ENCODE results near the gene EDEM2.
"Not testable (repeated sequence)": the region's sequence is repeated elsewhere in the genome, so short reads cannot be mapped to it uniquely, and the experiment has no call there.

The EDEM2 gene

DNA sequence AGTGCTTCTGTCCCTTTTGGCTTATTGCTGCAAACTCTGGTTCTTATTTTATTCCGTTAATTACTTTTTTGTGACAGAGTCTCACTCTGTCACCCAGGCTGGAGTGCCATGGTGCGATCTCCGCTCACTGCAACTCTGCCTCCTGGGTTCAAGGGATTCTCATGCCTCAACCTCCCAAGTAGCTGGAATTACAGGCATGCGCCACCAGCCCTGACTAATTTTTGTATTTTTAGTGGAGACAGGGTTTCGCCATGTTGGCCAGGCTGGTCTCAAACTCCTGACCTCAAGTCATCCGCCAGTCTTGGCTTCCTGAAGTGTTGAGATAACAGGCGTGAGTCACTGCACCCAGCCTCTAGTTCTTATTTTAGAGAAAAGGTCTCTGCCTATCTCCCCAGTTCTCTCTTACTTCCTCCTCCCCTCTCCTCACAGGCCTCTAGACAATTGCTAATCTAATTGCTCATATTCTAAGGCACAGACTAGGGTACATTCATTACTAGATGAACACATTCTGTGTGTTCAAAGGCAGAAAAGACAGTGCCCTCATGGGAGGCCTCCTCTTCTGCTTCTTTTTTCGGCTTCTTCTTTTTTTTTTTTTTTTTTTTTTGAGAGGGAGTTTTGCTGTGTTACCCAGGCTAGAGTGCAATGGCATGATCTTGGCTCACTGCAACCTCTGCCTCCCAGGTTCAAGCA is 27.0 kb downstream of the EDEM2 start:
- H3K27ac Mint-ChIP-seq: peak overlapping the region; percentile 64
- H3K27me3 Mint-ChIP-seq: no peaks in the 10 kb centered on the region
- H3K4me3 Mint-ChIP-seq: no peak overlapping the region
- no peaks in the 10 kb centered on the region for H3K9me3 Mint-ChIP-seq
- peak; percentile 51 for ATAC-seq
- H3K36me3 Mint-ChIP-seq: peaks cover 70% of the 10 kb centered on the region
- peaks cover 5% of the 10 kb centered on the region for H3K4me1 Mint-ChIP-seq

DNA sequence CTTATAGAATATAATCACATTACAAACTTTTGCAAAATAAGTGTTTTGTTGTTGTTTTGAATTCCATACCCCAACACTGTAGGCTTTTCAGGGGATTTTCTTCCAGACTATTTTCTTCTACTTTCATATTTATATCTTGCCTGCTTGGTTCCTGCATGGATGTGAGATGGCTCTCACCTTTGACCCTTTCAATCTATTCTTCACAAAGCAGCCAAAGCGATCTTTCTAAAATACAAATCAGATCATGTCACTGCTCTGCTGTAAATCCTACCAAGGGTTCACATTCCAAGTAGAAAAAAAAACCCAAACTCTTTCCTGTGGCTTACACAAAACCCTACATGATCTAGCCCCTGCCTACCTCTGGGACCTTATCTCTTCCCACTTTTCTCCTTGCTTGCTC is 29.5 kb downstream of the EDEM2 start:
- Mint-ChIP-seq H3K27ac (peak overlapping the region; percentile 13), H3K9me3 (no peaks in the 10 kb centered on the region), H3K36me3 (peaks cover 59% of the 10 kb centered on the region), H3K27me3 (no peaks in the 10 kb centered on the region), H3K4me3 (no peak overlapping the region), H3K4me1 (peaks cover 5% of the 10 kb centered on the region)
- no peak for ATAC-seq

DNA sequence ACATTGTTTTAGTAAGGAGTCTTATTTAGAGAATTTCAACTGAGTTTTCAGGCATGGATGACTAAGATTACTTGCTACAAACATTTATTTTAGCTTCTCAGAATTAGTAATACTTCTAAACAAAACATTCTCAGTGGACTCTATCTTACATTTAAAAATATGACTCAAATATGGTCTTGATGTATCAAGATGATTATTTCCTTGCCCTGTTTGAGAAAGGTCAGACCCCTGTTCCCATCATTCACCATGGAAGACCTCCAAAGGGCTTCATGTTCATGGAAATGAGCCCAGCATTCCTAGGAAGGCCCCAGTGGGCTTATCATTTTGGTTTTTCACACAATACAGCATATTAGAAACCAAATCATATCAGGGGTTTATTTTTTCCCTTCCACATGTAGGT is 29.9 kb downstream of the EDEM2 start:
- no peaks in the 10 kb centered on the region for H3K27me3 Mint-ChIP-seq
- H3K4me3 Mint-ChIP-seq: no peak overlapping the region
- H3K9me3 Mint-ChIP-seq: no peaks in the 10 kb centered on the region
- peak overlapping the region; percentile 13 for H3K27ac Mint-ChIP-seq
- peaks cover 56% of the 10 kb centered on the region for H3K36me3 Mint-ChIP-seq
- H3K4me1 Mint-ChIP-seq: peaks cover 5% of the 10 kb centered on the region
- no peak for ATAC-seq

DNA sequence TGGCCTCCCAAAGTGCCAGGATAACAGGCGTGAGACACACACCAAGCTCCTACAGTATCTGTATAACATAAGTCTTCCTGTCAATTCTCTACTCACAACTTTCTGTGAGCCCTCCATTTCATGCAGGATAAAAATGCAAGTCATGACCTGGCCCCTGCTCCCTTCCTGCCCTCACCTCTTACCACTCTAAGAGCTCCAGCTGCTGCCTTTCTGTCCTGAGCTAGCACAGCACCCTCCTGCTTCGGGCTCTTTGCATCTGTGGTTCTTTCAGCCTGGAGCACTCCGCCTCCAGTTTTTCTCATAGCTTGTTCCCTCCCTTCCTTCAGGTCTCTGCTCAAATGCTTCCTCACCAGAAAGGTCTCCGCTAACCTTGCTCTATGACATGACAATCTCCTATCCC is 30.9 kb downstream of the EDEM2 start:
- Mint-ChIP-seq H3K36me3 (peaks cover 53% of the 10 kb centered on the region), H3K4me3 (no peak overlapping the region), H3K27ac (peak overlapping the region; percentile 0), H3K27me3 (no peaks in the 10 kb centered on the region), H3K9me3 (no peaks in the 10 kb centered on the region), H3K4me1 (peaks cover 5% of the 10 kb centered on the region)
- no peak for ATAC-seq

DNA sequence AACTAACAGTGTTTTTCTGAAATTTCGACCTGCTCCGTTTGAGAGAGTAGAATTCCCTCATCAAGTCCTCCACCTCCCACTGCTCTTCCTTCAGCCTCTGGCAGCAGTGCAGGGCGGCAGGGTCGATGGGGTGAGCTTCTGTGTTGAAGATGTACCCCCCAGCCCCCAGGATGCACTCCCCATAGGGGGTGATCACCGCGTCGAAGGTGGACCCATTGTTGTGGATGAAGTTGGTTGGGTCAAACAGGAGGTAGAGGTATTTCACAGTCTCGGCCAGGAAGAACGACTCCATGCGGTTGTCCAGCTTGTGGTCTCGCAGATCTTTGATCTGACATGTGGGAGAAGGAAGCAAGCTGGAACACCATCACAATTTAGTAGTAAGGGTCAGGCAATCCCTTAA is 31.5 kb downstream of the EDEM2 start:
- no peak for ATAC-seq
- Mint-ChIP-seq H3K4me1 (peaks cover 5% of the 10 kb centered on the region), H3K9me3 (no peaks in the 10 kb centered on the region), H3K36me3 (peaks cover 47% of the 10 kb centered on the region), H3K27me3 (no peaks in the 10 kb centered on the region), H3K27ac (no peak overlapping the region), H3K4me3 (no peak overlapping the region)

DNA sequence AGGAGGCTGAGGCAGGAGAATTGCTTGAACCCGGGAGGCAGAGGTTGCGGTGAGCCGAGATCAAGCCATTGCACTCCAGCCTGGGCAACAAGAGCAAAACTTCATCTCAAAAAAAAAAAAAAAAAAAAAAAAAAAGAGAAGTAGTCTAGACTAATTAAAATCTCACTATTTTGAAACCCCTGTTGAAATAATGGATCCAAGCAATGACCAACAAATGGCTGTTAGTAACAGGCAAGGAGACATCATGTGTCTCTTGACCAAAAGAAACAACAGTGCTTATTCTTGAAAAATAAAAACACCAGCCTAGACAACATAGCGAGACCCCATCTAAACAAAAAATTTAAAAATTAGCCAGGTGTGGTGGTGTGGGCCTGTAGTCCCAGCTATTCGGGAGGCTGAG is 34.9 kb downstream of the EDEM2 start:
- H3K27me3 Mint-ChIP-seq, H3K9me3 Mint-ChIP-seq, H3K4me3 Mint-ChIP-seq, ATAC-seq, H3K4me1 Mint-ChIP-seq, H3K27ac Mint-ChIP-seq: not testable (repeated sequence)
- peaks cover 29% of the 10 kb centered on the region for H3K36me3 Mint-ChIP-seq

DNA sequence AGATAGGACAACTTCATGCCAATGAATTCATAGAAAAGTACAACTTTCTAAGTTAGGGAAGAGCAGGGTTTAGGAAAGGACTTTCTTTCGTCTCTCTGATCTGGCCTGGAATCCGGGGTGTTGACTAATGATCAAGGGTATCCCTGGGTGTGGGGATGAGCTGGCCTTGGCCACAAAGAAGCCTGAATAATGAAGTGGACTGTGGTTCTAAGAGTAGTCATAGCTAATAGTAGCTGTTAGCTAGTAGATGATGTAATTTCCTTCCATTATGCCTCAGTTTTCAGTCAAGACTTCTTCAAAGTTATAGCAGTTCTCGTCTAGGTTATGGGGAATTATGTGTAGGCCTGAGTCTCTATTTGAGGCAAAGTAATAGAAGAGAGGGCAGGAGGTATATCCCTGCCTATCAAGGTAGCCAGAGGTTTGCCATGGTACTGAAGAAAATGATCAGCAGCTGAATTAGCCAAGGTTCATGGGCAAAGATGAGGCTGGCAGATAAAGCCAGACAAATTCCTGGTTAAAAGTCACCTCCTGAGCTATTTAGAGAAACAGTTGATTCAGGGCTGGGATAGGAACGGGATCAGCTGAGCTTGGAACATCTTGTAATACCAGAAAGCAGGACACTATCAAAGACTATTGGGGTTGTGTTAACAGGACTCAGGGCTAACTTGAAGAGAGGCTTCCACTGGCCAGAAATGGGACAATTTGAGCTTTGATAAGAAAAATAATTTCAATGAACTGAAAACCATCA is 35.8 kb downstream of the EDEM2 start:
- no peak for ATAC-seq
- Mint-ChIP-seq H3K27me3 (no peaks in the 10 kb centered on the region), H3K36me3 (peaks cover 24% of the 10 kb centered on the region), H3K4me3 (no peak overlapping the region), H3K4me1 (no peaks in the 10 kb centered on the region), H3K9me3 (no peaks in the 10 kb centered on the region), H3K27ac (no peak overlapping the region)

DNA sequence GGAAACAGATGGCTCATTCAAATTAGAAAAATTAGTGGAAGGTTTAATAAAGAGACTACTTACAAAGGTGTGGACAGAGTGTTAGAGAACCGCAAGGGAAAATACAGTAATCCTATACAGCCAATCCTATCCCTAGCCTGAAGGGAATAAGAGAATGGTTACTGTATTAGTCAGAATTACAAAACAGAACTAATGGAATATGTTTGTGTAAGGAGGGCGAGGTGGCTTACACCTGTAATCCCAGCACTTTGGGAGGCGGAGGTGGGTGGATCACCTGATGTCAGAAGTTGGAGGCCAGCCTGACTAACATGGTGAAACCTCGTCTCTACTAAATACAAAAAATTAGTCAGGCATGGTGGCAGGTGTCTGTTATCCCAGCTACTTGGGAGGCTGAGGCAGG is 38.2 kb downstream of the EDEM2 start:
- Mint-ChIP-seq H3K27me3 (no peaks in the 10 kb centered on the region), H3K4me3 (no peak overlapping the region), H3K4me1 (no peaks in the 10 kb centered on the region), H3K27ac (no peak overlapping the region), H3K9me3 (no peaks in the 10 kb centered on the region), H3K36me3 (peaks cover 6% of the 10 kb centered on the region)
- no peak for ATAC-seq

DNA sequence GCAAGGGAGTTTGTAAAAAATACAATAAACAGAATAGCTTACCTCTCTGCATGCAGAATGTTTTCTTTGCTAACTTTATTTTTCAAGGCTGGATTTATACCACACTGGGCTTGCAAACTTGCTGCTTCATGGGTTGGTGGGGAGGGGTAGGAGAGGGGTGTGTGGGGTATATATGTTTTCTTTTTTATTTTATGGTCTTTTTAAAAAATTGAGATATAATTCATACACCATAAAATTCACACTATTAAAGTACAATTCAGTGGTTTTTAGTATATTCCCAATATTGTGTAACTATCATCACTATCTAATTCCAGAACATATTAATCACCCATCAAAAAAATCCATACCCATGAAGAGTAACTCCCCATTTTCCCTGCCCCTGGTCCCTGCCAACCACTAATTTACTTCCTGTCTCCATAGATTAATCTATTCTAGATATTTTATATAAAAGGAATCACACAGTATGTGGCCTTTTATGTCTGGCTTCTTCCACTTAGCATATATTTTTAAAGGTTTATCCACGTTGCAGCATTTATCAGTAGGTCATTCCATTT is 40.2 kb downstream of the EDEM2 start:
- Mint-ChIP-seq H3K9me3 (no peaks in the 10 kb centered on the region), H3K36me3 (peaks cover 6% of the 10 kb centered on the region), H3K27ac (no peak overlapping the region), H3K4me1 (no peaks in the 10 kb centered on the region), H3K4me3 (no peak overlapping the region), H3K27me3 (no peaks in the 10 kb centered on the region)
- ATAC-seq: no peak

DNA sequence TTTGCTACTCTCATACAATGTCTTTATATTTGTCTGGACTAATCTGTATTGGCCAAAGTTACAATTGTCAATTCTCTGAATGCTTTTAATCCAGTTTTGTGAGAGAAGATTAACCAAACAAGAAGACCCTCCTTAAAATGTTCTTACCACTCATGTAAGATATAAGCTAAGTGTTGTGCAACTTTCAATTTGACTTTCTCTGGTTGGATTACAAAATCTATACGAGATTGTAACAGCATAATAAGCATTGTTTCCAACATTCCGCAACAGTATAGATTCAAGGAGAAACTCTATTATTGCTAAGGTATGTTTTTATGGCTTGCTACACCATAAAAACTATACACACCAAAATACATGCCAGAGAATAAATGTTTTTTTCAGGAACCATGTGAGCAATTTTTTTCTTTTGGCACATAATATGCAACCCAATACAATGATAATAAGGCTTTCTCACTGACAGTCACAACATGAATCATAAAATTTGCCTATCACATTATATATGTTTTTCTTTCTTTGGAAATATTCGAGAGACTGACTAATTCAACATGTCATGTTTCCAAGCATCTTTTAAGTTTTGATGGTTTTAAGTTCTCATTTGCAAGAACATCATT is 42.3 kb downstream of the EDEM2 start:
- Mint-ChIP-seq H3K27ac (no peak overlapping the region), H3K36me3 (no peaks in the 10 kb centered on the region), H3K4me3 (no peak overlapping the region), H3K4me1 (peaks cover 7% of the 10 kb centered on the region), H3K27me3 (no peaks in the 10 kb centered on the region), H3K9me3 (no peaks in the 10 kb centered on the region)
- ATAC-seq: no peak

DNA sequence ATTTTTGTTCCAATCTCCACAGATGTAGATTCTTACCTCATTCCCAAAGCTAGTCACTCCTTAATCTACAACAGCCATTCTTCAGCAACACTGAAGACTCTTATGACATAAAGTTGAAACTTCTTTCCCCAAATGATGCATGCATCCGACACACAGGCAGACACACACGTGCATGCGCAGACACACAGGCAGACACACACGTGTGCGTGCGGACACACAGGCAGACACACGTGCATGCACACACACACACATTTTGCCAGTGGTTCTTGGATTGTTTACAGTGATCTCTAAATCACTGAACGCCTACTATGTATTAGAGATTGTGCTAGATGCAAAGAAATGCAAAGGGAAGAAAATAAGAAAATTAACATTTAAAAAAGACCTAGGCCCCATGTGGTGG is 45.5 kb downstream of the EDEM2 start:
- no peaks in the 10 kb centered on the region for H3K9me3 Mint-ChIP-seq
- H3K36me3 Mint-ChIP-seq: no peaks in the 10 kb centered on the region
- no peak for ATAC-seq
- peaks cover 7% of the 10 kb centered on the region for H3K4me1 Mint-ChIP-seq
- H3K27me3 Mint-ChIP-seq: no peaks in the 10 kb centered on the region
- no peak overlapping the region for H3K4me3 Mint-ChIP-seq
- H3K27ac Mint-ChIP-seq: no peak overlapping the region

DNA sequence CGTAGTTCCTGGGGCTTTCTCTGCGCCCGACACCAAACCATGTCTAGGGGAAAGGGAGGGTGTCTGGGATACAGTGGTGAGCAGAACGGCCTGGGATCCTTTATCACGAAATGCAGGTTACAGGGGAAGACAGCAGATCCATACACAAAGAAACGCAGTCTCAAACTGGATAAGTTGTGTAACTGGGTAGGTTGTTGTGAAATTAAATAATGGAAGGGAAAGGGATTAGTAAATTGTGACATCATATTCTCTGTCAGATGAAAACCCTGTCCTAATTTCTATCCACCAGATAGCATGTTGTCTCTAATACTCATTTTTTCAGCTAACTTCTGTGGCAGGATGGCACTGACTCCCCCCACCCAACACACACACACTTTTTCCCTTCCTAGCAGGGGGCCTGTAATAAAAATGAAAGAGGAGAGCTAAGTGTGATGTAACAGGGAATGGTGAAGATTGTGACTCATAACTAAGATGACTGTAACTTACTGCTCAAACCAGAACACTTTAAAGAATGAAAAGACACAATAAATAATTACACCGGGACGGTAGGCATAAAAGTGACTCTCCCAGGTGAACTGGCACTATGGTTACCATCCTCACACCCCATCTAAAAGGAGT is 53.8 kb downstream of the EDEM2 start:
- Mint-ChIP-seq H3K36me3 (peaks cover 6% of the 10 kb centered on the region), H3K9me3 (no peaks in the 10 kb centered on the region), H3K27me3 (no peaks in the 10 kb centered on the region), H3K4me1 (peaks cover 50% of the 10 kb centered on the region), H3K27ac (peak overlapping the region; percentile 92), H3K4me3 (peak overlapping the region; percentile 81)
- ATAC-seq: no peak

DNA sequence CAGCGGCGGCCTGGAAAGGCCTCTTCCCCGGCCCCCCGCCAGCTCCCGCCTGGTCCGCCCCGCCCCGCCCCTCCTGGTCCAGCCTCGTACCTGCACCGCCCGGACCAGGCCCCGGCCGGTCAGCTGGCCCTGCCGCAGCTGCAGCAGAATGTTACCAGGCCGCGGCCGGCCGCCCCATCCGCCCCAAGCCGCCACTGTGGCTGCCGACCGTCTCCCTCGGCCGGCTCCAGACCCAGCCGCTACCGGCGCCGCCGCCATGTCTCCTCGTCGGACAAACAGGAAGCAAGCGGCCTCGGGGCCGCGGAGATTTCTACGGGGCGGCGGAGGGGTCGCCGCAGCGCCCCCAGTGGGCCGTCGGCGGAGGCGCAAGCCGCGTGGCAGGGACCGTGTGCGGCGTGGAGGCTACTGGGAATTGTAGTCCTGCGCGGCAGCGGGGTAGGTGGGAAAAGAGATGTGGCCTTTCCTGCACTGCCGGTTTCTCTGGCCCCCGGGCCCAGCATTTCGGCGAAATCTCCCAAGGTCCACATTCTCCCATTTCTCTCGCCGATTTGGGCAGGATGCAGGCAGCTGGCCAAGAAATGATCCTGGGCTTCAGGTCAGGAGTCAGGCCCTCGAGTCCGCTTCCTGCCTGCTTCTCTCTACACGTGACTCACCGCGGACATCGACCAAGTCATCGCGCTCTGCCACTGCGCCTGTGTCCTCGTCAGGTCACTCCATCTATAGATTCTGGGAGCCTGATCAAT is 54.4 kb downstream of the EDEM2 start, which contains the start of gene TRPC4AP:
Gene TRPC4AP, minus strand, starts transcription at position 284 of the 743 bp plus-strand sequence. Its CDS starts 26 bp downstream, at position 258.
- H3K36me3 Mint-ChIP-seq: peaks cover 10% of the 10 kb centered on the region
- H3K27ac Mint-ChIP-seq: peak within 1 kb of the TSS; percentile 92
- no peaks in the 10 kb centered on the region for H3K9me3 Mint-ChIP-seq
- H3K4me3 Mint-ChIP-seq: peak within 1 kb of the TSS; percentile 81
- H3K4me1 Mint-ChIP-seq: peaks cover 51% of the 10 kb centered on the region
- H3K27me3 Mint-ChIP-seq: no peaks in the 10 kb centered on the region
- peak; percentile 99 for ATAC-seq

DNA sequence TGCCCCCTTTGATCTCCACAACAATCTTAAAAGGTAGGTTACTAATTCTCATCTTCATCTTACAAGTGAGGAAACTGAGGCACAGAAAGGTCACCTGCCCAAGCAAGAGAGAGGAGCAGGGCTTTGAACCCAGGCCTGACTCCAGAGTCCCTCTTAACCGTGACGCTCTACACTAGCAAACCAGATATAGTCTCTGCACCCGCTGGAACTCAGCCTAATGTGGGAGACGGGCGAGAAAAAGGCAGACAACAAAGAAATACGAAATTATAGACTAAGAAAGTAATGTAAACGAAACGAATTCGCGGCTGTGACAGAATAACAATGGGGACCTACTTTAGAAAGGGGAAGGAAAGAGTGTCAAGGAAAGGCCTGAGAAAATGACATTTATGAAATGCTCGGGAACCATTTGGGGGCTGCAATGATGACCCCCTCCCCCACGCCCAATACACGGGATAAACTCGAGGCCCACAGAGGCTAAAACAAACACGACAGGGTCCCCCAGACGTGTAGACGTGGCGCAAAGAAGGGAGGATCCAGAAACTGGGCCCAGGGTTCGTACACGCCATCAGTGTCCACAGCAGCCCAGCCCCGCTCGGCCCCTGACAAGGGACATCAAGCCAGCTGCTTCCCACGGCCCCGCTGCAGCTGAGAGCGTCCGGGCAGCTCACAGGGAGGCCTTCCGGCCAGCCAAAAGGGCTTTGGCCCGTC is 55.2 kb downstream of the EDEM2 start:
- no peaks in the 10 kb centered on the region for H3K9me3 Mint-ChIP-seq
- H3K27ac Mint-ChIP-seq: peak overlapping the region; percentile 92
- H3K36me3 Mint-ChIP-seq: peaks cover 12% of the 10 kb centered on the region
- H3K27me3 Mint-ChIP-seq: no peaks in the 10 kb centered on the region
- peak; percentile 43 for ATAC-seq
- H3K4me3 Mint-ChIP-seq: peak overlapping the region; percentile 81
- H3K4me1 Mint-ChIP-seq: peaks cover 51% of the 10 kb centered on the region

All from stimulated activated memory B cell treated with anti-CD40 and anti-IgM and Interleukin-4, amounts not matched to agents 10 μg/mL and 1 μg/mL and 100 μg/mL, for 72 hours (primary cell).